ENCODE data around the gene PRR5L. TPM values are rescaled to one million over a fixed set of nuclear protein-coding genes. Genes with fewer than 3 reads are reported as not detected.

Gene PRR5L
- polyA plus RNA-seq, 1 donor (not counting 4 experiments of a cell fraction or from before 2014, with no cell fraction given), result 20.1 TPM

DNA sequence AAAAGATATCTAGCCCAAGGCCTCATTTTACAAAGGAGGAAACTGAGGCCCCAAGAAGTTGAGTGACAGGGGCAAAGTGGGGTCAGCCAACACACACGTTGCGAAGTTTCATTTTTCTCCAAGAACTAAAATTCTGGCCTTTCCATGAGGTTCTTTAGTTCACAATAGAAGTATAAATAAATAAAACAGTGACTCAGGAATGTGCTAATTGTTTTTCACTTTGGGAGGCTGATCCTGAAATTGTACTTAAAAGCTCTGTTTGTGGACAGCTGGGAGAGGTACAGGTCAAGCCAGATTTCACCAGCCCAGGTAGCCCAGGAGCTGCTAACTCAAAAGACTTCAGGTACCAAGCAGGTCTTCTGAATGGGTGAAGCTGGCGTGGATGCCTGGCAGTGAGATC is 108.7 kb downstream of the PRR5L start:
- Histone ChIP-seq H3K9me3 (ENCODE audit: control insufficient read depth, low read depth, low read length) (no peaks in the 10 kb centered on the region), H2AFZ (ENCODE audit: control insufficient read depth, low read length) (no peak overlapping the region), H3K27ac (ENCODE audit: control insufficient read depth, insufficient read depth, low read length) (no peak overlapping the region), H3K4me1 (ENCODE audit: control insufficient read depth, extremely low read depth, insufficient read depth, low read length) (no peaks in the 10 kb centered on the region), H3K79me2 (ENCODE audit: control insufficient read depth, insufficient read depth, low read length) (no peaks in the 10 kb centered on the region), H3K4me3 (ENCODE audit: control insufficient read depth in 2 of 3, extremely low read depth in 1 of 3, insufficient read depth in 2 of 3, low read depth in 1 of 3, low read length in 3 of 3) (no peak overlapping the region), H3K27me3 (ENCODE audit: control insufficient read depth, extremely low read depth, insufficient read depth, low read length) (no peaks in the 10 kb centered on the region), H3K36me3 (ENCODE audit: control insufficient read depth in 2 of 2, extremely low read depth in 1 of 2, insufficient read depth in 2 of 2, low read length in 2 of 2) (peaks cover 25 to 31% of the 10 kb centered on the region in 2 experiments), H3K9ac (ENCODE audit: control insufficient read depth, extremely low read depth, insufficient read depth, low read length) (no peak overlapping the region), H3K4me2 (ENCODE audit: control insufficient read depth, extremely low read depth, insufficient read depth, low read depth, low read length) (no peak overlapping the region), H3K9me1 (ENCODE audit: control insufficient read depth, extremely low read depth, insufficient read depth, low read length) (no peaks in the 10 kb centered on the region), H4K20me1 (ENCODE audit: control insufficient read depth, extremely low read depth, insufficient read depth, low read length) (no peaks in the 10 kb centered on the region)
- FAIRE-seq (no peak), DNase-seq (ENCODE audit: low read depth, low spot score) (no peak)
- no peak for TF ChIP-seq EZH2 (IDR thresholded peaks at IDR 0.05; ENCODE audit: low read length)
- dilution Hi-C loops (cut with MboI; ENCODE audit: extremely low pct_ligation_motif_present, low sequenced_read_pairs), result no loop called here

DNA sequence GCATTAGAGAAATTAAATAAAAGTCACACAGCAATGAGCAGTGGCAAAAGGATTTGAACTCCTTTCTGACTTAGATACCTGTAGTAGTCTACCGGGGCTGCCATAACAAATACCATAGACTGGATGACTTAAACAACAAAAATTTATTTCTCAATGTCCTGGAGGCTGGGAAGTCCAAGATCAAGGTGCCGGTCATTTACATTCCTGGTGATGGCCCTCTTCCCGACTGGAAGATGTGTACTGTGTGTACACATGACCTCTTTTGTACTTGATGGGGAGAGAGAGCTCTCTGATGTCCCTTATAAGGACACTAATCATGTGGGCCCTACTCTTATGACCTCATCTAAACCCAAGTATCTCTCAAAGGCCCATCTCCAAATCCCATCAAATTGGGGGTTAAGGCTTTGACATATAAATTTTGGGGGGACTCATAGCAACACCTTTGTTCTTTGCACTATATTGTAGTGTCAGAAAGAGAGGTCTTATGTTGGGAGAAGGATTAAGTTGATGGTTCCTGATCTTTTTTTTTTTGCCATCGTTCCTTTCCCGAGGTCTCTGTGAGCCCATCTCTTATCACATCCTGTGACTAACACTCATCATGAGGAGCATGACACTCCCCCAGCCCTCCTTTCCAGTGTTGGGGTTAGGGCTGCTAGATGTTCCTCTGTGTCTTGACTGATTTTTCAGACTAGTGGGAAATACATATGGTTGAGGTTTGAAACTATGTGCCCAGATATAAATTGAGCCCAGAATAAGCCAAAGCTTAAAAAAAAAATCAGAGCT is 109.7 kb downstream of the PRR5L start:
- no peak for FAIRE-seq
- H3K9me3 ChIP-seq (ENCODE audit: control insufficient read depth, low read depth, low read length), result no peaks in the 10 kb centered on the region
- no peaks in the 10 kb centered on the region for H3K27me3 ChIP-seq (ENCODE audit: control insufficient read depth, extremely low read depth, insufficient read depth, low read length)
- no peaks in the 10 kb centered on the region for H4K20me1 ChIP-seq (ENCODE audit: control insufficient read depth, extremely low read depth, insufficient read depth, low read length)
- TF ChIP-seq, protein P1, sequence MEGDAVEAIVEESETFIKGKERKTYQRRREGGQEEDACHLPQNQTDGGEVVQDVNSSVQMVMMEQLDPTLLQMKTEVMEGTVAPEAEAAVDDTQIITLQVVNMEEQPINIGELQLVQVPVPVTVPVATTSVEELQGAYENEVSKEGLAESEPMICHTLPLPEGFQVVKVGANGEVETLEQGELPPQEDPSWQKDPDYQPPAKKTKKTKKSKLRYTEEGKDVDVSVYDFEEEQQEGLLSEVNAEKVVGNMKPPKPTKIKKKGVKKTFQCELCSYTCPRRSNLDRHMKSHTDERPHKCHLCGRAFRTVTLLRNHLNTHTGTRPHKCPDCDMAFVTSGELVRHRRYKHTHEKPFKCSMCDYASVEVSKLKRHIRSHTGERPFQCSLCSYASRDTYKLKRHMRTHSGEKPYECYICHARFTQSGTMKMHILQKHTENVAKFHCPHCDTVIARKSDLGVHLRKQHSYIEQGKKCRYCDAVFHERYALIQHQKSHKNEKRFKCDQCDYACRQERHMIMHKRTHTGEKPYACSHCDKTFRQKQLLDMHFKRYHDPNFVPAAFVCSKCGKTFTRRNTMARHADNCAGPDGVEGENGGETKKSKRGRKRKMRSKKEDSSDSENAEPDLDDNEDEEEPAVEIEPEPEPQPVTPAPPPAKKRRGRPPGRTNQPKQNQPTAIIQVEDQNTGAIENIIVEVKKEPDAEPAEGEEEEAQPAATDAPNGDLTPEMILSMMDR (optimal IDR thresholded peaks at IDR 0.05 in 1 of 3, IDR thresholded peaks at IDR 0.05 in 1 of 3, conservative IDR thresholded peaks at IDR 0.05 in 1 of 3; ENCODE audit: extremely low read depth in 1 of 3, insufficient read depth in 2 of 3, low read length in 3 of 3), result no peak
- TF ChIP-seq EZH2 (IDR thresholded peaks at IDR 0.05; ENCODE audit: low read length), result no peak
- H3K4me1 ChIP-seq (ENCODE audit: control insufficient read depth, extremely low read depth, insufficient read depth, low read length), result no peaks in the 10 kb centered on the region
- DNase-seq (ENCODE audit: low read depth, low spot score), result no peak
- no peak overlapping the region for H3K4me3 ChIP-seq (ENCODE audit: control insufficient read depth in 2 of 3, extremely low read depth in 1 of 3, insufficient read depth in 2 of 3, low read depth in 1 of 3, low read length in 3 of 3)
- no peak overlapping the region for H2AFZ ChIP-seq (ENCODE audit: control insufficient read depth, low read length)
- H3K9me1 ChIP-seq (ENCODE audit: control insufficient read depth, extremely low read depth, insufficient read depth, low read length), result peaks cover 2% of the 10 kb centered on the region
- no peak overlapping the region for H3K27ac ChIP-seq (ENCODE audit: control insufficient read depth, insufficient read depth, low read length)
- H3K36me3 ChIP-seq (ENCODE audit: control insufficient read depth in 2 of 2, extremely low read depth in 1 of 2, insufficient read depth in 2 of 2, low read length in 2 of 2), result peaks cover 21 to 24% of the 10 kb centered on the region in 2 experiments
- H3K79me2 ChIP-seq (ENCODE audit: control insufficient read depth, insufficient read depth, low read length), result no peaks in the 10 kb centered on the region
- dilution Hi-C loops (cut with MboI; ENCODE audit: extremely low pct_ligation_motif_present, low sequenced_read_pairs), result no loop called here
- no peak overlapping the region for H3K9ac ChIP-seq (ENCODE audit: control insufficient read depth, extremely low read depth, insufficient read depth, low read length)
- H3K4me2 ChIP-seq (ENCODE audit: control insufficient read depth, extremely low read depth, insufficient read depth, low read depth, low read length), result no peak overlapping the region
